ENCODE results near the gene CACNA1B. TPM values are rescaled to one million over a fixed set of nuclear protein-coding genes. Genes with fewer than 3 reads are reported as not detected.

CACNA1B gene
- total and polyA plus RNA-seq, 4 donors: 0.01 to 0.20 (median 0.09) TPM; not detected in 1

- WGBS, 2 donors: 77 to 81% methylated on average over 28 of the region's 28 CpGs
- H3K9me3 ChIP-seq (ENCODE audit: control insufficient read depth in 4 of 4, insufficient read depth in 3 of 4, low read length in 3 of 4): no peaks in the 10 kb centered on the region
- H3K27ac ChIP-seq (ENCODE audit: low read depth in 1 of 2, low read length in 1 of 2): no peak overlapping the region
- H3K4me1 ChIP-seq (ENCODE audit: control insufficient read depth in 5 of 5, insufficient read depth in 5 of 5, low read length in 5 of 5): no peaks in the 10 kb centered on the region
- no peaks in the 10 kb centered on the region for H3K36me3 ChIP-seq (ENCODE audit: control insufficient read depth in 4 of 4, insufficient read depth in 4 of 4, low read length in 4 of 4)
- TF ChIP-seq CTCF (IDR thresholded peaks at IDR 0.05; ENCODE audit: control extremely low read depth, extremely low read depth): no peak
- H3K9ac ChIP-seq (ENCODE audit: insufficient read depth in 1 of 2, low read length in 2 of 2): no peak overlapping the region
- DNase-seq (peak in 1 of 3 donors; percentile 21), ATAC-seq (ENCODE audit: insufficient read depth, low FRiP score) (no peak)
- no peaks in the 10 kb centered on the region for H3K27me3 ChIP-seq (ENCODE audit: control insufficient read depth in 3 of 3, insufficient read depth in 3 of 3, low read length in 2 of 3)
- H3K4me3 ChIP-seq: no peak overlapping the region
Observed at GRCh38 chr9:138045541-138046490, 168.2 kb downstream of the CACNA1B start.

- DNase-seq: no peak
- H3K27ac ChIP-seq (ENCODE audit: low read depth in 1 of 2, low read length in 1 of 2): no peak overlapping the region
- TF ChIP-seq CTCF (IDR thresholded peaks at IDR 0.05; ENCODE audit: control extremely low read depth, extremely low read depth): no peak
- WGBS, 2 donors: 79 to 84% methylated on average over 29 of the region's 29 CpGs
- no peak for ATAC-seq (ENCODE audit: insufficient read depth, low FRiP score)
- H3K4me1 ChIP-seq (ENCODE audit: control insufficient read depth in 5 of 5, insufficient read depth in 5 of 5, low read length in 5 of 5): no peaks in the 10 kb centered on the region
- no peaks in the 10 kb centered on the region for H3K9me3 ChIP-seq (ENCODE audit: control insufficient read depth in 4 of 4, insufficient read depth in 3 of 4, low read length in 3 of 4)
- no peaks in the 10 kb centered on the region for H3K36me3 ChIP-seq (ENCODE audit: control insufficient read depth in 4 of 4, insufficient read depth in 4 of 4, low read length in 4 of 4)
- H3K4me3 ChIP-seq: no peak overlapping the region
- H3K9ac ChIP-seq (ENCODE audit: insufficient read depth in 1 of 2, low read length in 2 of 2): no peak overlapping the region
- no peaks in the 10 kb centered on the region for H3K27me3 ChIP-seq (ENCODE audit: control insufficient read depth in 3 of 3, insufficient read depth in 3 of 3, low read length in 2 of 3)
Observed at GRCh38 chr9:138046641-138047301, 169.2 kb downstream of the CACNA1B start.

GRCh38 chr9:138047469-138048040, 170.0 kb downstream of the CACNA1B start:
- no peak overlapping the region for H3K4me3 ChIP-seq
- H3K9ac ChIP-seq (ENCODE audit: insufficient read depth in 1 of 2, low read length in 2 of 2): no peak overlapping the region
- H3K9me3 ChIP-seq (ENCODE audit: control insufficient read depth in 4 of 4, insufficient read depth in 3 of 4, low read length in 3 of 4): no peaks in the 10 kb centered on the region
- no peaks in the 10 kb centered on the region for H3K27me3 ChIP-seq (ENCODE audit: control insufficient read depth in 3 of 3, insufficient read depth in 3 of 3, low read length in 2 of 3)
- no peak for TF ChIP-seq CTCF (IDR thresholded peaks at IDR 0.05; ENCODE audit: control extremely low read depth, extremely low read depth)
- 74 to 90% methylated on average over 8 of the region's 8 CpGs for WGBS, 2 donors
- no peak for ATAC-seq (ENCODE audit: insufficient read depth, low FRiP score)
- no peaks in the 10 kb centered on the region for H3K4me1 ChIP-seq (ENCODE audit: control insufficient read depth in 5 of 5, insufficient read depth in 5 of 5, low read length in 5 of 5)
- no peak for DNase-seq
- H3K36me3 ChIP-seq (ENCODE audit: control insufficient read depth in 4 of 4, insufficient read depth in 4 of 4, low read length in 4 of 4): no peaks in the 10 kb centered on the region
- H3K27ac ChIP-seq (ENCODE audit: low read depth in 1 of 2, low read length in 1 of 2): no peak overlapping the region

Data from lung (tissue), 12 donors.